HG02588 (cell line): ENCODE results near the gene NCKAP1.
"Not testable (repeated sequence)": the region's sequence is repeated elsewhere in the genome, so short reads cannot be mapped to it uniquely, and the experiment has no call there.

Experiments
- ATAC-seq: cut with Tn5 transposase; IDR thresholded peaks from one replicate; pipeline ENCODE4 v1.9.1; 2021; ENCODE audit warnings: mild to moderate bottlenecking, moderate library complexity; ENCODE audit not compliant: unreplicated experiment

The NCKAP1 gene, protein sequence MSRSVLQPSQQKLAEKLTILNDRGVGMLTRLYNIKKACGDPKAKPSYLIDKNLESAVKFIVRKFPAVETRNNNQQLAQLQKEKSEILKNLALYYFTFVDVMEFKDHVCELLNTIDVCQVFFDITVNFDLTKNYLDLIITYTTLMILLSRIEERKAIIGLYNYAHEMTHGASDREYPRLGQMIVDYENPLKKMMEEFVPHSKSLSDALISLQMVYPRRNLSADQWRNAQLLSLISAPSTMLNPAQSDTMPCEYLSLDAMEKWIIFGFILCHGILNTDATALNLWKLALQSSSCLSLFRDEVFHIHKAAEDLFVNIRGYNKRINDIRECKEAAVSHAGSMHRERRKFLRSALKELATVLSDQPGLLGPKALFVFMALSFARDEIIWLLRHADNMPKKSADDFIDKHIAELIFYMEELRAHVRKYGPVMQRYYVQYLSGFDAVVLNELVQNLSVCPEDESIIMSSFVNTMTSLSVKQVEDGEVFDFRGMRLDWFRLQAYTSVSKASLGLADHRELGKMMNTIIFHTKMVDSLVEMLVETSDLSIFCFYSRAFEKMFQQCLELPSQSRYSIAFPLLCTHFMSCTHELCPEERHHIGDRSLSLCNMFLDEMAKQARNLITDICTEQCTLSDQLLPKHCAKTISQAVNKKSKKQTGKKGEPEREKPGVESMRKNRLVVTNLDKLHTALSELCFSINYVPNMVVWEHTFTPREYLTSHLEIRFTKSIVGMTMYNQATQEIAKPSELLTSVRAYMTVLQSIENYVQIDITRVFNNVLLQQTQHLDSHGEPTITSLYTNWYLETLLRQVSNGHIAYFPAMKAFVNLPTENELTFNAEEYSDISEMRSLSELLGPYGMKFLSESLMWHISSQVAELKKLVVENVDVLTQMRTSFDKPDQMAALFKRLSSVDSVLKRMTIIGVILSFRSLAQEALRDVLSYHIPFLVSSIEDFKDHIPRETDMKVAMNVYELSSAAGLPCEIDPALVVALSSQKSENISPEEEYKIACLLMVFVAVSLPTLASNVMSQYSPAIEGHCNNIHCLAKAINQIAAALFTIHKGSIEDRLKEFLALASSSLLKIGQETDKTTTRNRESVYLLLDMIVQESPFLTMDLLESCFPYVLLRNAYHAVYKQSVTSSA

DNA sequence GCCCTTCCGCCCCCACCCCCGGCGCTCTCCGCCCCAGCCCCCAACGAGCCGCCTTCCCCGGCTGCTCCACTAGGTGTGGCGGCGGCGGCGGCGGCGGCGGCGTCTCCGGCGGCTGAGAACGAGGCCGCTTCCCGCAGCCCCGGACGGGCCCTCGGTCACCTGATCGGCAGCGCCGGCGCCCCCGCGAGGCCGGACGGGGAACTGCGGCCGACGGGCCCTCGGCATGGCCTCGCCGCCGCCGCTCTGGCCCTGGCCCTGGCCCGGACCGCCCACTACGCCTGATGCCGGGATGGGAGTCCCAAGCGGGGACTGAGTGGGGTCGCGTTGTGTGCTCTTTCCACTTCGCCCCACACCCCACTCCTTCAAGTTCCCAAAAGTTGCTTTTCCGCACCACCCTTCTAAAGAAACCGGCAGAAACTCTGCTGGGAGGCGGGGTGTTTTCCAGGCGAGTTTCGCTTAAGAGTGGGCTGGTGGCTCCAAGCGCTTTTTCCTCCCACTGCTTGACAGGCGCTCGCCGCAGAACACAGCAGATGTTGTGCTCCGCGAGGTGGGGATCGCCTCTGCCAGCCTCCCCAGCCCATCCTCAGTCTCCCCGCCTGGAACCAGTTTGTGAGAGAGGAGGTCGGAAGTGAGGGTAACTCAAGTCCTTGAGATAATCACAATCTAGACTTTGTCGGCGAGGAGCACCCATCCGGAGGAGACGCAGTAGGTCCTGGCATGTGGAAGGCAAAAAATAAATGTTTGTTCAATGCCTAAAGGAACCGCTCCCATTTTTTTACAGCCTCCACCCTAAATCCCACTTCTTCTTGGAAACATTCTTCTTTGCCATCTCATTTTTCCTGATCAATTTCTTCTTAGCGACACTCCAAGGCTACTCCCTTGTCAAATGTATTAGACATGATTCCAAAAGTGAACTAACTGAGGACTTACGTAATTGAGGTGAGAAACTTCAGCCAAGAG, at the start of gene NCKAP1:
NCKAP1 (minus strand) TSS at position 117 of the 960 bp plus-strand sequence. CDS start 358 bp downstream, outside the sequence.
- peak; percentile 87 for ATAC-seq

DNA sequence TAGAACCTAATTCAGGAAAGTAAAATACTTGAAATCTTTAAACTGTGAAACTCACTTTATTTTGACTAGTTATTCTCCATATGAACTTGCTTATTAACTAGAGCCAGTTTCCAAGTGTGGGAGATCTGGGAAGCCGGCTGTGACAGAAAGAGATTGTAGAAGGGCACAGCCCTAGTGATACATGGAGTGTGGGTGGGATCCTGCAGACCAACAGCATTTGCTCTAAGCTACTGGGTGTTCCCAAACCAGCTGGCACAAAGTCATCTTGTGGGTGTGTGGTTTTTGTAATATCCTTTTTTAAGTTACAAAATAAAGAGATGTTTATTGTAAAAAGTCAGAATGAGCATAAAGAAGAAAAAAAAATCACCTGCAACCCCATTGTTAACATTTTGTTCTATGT, 43.7 kb upstream of the NCKAP1 start:
- ATAC-seq = no peak

- peak; percentile 22 for ATAC-seq
These were observed 41.0 kb upstream of the NCKAP1 start for GRCh38 chr2:183079139-183079775.

DNA sequence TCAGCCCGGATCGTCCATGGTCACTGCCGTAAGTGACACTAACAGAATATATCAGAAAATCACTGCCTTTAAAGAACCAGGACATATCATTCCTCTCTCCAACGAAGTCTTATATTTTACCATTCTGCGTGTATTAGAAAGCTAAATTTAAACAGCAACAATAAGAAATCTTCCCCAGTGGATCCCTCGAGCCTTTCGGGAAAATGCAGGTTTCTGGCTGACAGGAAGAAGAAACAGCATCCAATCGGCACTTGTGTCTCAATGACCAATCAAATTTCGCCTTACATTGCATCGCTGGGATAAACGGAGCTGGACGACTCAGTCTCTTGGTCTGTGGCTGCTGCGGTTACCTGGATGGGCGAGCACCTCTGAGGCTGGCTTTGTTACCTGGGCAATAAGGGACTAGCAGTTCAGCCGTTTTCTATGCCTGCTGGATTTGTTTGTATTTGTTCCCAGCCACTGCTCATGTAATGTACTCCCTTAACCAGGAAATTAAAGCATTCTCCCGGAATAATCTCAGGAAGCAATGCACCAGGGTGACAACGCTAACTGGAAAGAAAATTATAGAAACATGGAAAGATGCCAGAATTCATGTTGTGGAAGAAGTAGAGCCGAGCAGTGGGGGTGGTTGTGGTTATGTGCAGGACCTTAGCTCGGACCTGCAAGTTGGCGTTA, 40.3 kb upstream of the NCKAP1 start, which contains the start of gene DUSP19:
DUSP19 (plus strand) TSS at position 284 of the 675 bp plus-strand sequence; CDS start at position 471, 187 bp downstream.
- peak; percentile 92 for ATAC-seq

GRCh38 chr2:183078163-183078463, 39.9 kb upstream of the NCKAP1 start:
- no peak for ATAC-seq

DNA sequence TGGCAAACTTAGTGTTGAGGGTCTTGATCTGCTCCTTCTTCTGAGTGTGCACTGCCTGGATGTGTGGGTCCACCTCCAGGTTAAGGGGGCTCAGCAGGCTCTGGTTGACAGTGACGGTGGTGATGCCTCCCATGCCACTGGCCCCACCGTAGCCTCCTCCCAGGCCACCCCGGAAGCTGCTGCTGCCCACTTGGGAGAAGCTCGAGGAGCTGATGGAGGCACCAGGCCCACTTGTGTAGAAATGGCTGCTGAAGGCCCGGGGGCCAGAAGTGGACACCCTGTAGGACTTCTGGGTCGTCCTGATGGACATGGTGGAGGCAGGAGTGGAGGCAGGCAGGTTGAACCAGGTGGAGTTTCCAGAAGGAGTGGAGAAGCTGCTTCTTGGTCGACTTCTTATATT, 33.9 kb upstream of the NCKAP1 start:
- no peak for ATAC-seq

DNA sequence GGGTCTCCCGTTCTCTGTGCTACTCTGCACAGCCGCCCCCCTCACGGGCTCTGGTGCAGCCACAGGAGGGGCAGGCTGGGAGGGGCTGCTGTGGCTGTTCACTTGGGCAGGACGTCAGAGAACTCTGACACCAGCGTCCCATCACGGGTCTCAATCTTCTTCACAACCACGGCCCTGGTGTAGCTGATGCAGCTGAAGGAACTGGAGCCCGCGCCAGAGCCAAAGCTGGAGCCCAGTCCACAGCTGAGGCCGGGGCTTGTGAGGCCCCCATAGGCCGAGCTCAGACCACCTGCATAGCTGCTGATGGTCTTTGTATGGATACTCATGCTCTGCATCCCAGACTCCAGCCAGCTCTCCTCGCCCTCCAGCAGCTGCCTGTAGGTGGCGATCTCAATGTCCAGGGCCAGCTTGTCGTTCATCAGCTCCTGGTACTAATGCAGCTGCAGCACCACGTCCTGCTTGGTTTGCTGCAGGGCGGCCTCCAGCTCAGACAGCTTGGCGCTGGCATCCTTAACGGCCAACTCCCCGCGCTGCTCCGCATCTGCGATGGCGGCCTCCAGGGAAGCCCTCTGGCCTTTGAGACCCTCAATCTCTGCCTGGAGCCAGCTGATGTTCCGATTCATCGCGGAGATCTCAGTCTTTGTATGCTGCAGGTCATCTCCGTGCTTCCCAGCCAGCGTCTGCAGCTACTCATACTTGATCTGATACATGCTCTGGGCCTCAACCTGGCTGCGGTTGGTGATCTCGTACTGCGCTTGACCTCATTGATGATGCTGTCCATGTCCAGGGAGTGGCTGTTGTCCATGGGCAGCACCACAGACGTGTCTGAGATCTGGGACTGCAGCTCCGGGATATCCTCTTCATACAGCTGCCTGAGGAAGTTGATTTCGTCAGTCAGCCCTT, 32.9 kb upstream of the NCKAP1 start:
- no peak for ATAC-seq

- ATAC-seq = no peak
These were observed 30.9 kb upstream of the NCKAP1 start for GRCh38 chr2:183069174-183069573.

DNA sequence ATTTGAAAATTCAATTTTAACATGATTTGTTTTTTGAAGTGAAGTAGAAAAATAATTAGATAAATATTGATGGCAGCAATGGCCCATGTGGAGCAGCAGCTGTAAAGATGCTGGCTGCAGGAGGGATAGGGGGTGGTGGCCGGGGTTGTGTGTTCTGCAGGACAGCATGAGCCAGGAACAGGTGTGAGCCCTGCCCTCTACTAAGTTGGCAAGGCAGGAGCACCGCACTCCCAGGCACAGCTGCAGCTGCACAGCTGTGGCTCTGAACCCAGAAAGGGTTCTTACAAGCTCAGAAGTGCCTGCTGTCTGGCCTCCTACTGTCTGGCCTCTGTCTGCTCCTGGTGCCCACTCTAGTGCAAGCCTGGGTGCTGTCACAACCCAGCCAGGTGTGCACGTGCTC, 30.3 kb upstream of the NCKAP1 start:
- no peak for ATAC-seq

DNA sequence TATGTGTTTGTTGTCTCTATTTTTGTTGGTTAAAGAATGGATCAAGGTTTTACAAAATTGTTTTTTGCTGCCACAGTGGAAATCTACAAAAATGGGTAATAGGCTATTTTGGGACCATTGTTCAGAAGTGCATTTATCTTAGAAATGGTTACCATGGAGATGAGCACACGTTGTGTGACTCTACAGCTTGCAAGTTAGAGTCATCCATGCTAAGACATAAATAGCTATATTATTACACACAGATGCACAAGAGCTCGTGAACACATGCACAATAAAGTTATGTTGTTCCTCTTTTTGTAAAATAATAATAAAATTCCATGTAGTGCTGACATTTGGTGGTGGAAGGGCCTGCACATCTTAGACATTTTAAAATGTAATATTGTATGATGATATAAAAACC, 24.8 kb upstream of the NCKAP1 start:
- no peak for ATAC-seq

GRCh38 chr2:183060571-183061231, 22.4 kb upstream of the NCKAP1 start:
- no peak for ATAC-seq

GRCh38 chr2:183059561-183059960, 21.3 kb upstream of the NCKAP1 start:
- ATAC-seq = no peak

DNA sequence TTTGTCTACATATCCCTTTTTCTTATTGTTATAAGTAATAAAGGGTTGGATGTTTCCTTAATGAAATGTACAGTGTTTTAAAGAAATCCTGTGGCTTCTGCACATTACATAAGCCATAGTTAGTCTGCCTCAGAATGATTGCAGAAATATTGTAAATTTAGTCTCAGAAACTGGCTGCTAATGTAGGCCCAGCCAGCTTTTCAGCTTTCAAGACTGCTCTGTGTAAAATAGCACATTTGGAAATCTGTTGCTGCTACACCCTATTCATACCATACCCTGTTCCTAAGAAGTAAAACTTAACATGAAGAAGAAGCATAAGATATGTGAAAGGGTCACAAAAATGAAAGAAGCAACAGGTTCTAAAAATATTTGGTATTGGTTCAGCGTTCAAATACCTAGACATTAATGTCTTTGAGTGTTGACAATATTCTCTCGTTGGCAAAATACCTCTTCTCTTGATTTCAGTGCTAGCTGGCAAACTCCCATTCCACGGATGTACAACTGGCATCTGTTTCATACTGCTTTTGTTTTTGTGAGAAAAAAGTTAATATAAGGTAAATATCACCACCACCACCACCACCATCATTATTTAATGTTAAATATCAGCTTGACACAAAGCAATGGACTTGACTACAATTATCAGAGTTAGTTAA, 19.2 kb upstream of the NCKAP1 start:
- ATAC-seq = peak; percentile 37

DNA sequence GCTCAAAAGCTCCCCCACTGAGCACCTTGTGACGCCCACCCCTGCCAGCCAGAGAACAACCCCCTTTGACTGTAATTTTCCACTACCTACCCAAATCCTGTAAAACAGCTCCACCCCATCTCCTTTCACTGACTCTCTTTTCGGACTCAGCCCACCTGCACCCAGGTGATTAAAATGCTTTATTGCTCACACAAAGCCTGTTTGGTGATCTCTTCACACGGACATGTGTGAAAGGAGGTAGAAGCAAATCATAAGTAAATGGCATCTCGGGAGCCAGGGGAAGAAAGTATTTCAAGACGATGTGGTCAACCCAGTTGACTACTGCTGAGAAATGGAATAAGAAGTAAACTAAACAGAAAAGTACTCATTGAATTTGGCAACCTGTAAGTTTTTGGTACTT, 11.2 kb upstream of the NCKAP1 start:
- no peak for ATAC-seq

DNA sequence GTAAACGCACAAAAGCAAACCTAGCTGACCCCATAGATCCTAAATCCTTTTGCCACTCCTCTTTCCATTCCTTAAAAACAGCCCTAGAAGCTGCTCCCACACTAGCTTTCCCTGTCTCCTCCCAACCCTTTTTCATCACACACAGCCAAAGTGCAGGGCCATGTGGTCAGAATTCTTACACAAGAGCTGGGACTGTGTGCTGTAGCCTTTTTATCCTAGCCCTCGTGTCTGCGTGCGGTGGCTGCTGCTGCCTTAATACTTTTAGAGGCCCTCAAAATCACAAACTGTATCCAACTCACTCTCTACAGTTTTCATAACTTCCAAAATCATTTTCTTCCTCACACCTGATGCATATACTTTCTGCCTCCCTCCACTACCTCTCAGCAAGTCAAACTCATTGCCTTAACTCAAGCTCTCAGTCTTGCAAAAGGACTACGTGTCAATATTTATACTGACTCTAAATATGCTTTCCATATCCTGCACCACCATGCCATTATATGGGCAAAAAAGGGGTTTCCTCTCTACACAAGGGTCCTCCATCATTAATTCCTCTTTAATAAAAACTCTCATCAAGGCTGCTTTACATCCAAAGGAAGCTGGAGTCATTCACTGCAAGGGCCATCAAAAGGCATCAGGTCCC, 9.3 kb upstream of the NCKAP1 start:
- not testable (repeated sequence) for ATAC-seq

DNA sequence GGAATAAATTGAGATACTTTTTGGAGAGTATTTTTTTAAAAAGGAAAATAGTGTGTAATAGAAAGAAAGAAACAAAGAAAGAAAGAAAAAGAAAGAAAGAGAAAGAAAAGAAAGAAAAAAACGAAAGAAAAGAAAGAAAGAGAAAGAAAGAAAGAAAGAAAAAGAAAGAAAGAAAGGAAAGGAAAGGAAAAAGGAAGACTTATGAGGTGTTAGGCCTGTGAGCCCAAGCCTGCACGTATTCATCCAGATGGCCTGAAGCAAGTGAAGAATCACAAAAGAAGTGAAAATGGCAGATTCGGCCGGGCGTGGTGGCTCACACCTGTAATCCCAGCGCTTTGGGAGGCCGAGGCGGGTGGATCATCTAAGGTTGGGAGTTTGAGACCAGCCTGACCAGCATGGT, 5.3 kb upstream of the NCKAP1 start:
- not testable (repeated sequence) for ATAC-seq

- no peak for ATAC-seq
These were observed 2.3 kb upstream of the NCKAP1 start for GRCh38 chr2:183040604-183041003.
